Measurements from ENCODE around the gene TRDMT1.

The TRDMT1 gene

GRCh38 chr10:17202506-17202905 lies 1.0 kb upstream of the TRDMT1 start:
- Histone ChIP-seq H3K4me3 (IDR thresholded peaks at IDR 0.05; ENCODE audit: insufficient read depth, low read depth, low read length) (no peak overlapping the region), H3K9ac (no peak overlapping the region), H3K36me3 (ENCODE audit: insufficient read depth) (no peaks in the 10 kb centered on the region), H4K20me1 (ENCODE audit: insufficient read depth) (no peaks in the 10 kb centered on the region), H3K79me2 (ENCODE audit: insufficient read depth, low read depth) (peaks cover 15% of the 10 kb centered on the region; the same call in 1 of the 2 replicates), H3K27me3 (ENCODE audit: insufficient read depth, low read depth) (no peaks in the 10 kb centered on the region), H3K4me1 (ENCODE audit: low read depth, poor library complexity, severe bottlenecking) (peaks cover 28% of the 10 kb centered on the region), H3K27ac (no peak overlapping the region), H3K4me2 (no peak overlapping the region), H2AFZ (ENCODE audit: low read depth) (peak overlapping the region; percentile 80)
- no peak for TF ChIP-seq CTCF (conservative IDR thresholded peaks at IDR 0.05; ENCODE audit: low read depth, low read length)

- H3K27ac ChIP-seq: peak overlapping the region; percentile 77
- H2AFZ ChIP-seq (ENCODE audit: low read depth): peak overlapping the region; percentile 80
Observed at GRCh38 chr10:17201794-17202116, 283 bp upstream of the TRDMT1 start.

GRCh38 chr10:17200001-17200911 lies 1.2 kb downstream of the TRDMT1 start:
- Histone ChIP-seq H3K36me3 (ENCODE audit: insufficient read depth) (no peaks in the 10 kb centered on the region), H4K20me1 (ENCODE audit: insufficient read depth) (no peaks in the 10 kb centered on the region; the same call in 1 of the 2 replicates), H3K4me3 (IDR thresholded peaks at IDR 0.05; ENCODE audit: insufficient read depth, low read depth, low read length) (peak overlapping the region; percentile 81), H2AFZ (ENCODE audit: low read depth) (peak overlapping the region; percentile 80), H3K4me1 (ENCODE audit: low read depth, poor library complexity, severe bottlenecking) (peaks cover 28% of the 10 kb centered on the region), H3K79me2 (ENCODE audit: insufficient read depth, low read depth) (peaks cover 15% of the 10 kb centered on the region; the same call in 1 of the 2 replicates), H3K27ac (peak overlapping the region; percentile 77), H3K27me3 (ENCODE audit: insufficient read depth, low read depth) (no peaks in the 10 kb centered on the region), H3K4me2 (peak overlapping the region; percentile 80), H3K9ac (peak overlapping the region; percentile 82)
- TF ChIP-seq CTCF (conservative IDR thresholded peaks at IDR 0.05; ENCODE audit: low read depth, low read length): no peak

More at GRCh38 chr10:17201794-17202116, 283 bp upstream of the TRDMT1 start:
- H3K9ac ChIP-seq: peak overlapping the region; percentile 82
- H3K36me3 ChIP-seq (ENCODE audit: insufficient read depth): no peaks in the 10 kb centered on the region
- H3K4me1 ChIP-seq (ENCODE audit: low read depth, poor library complexity, severe bottlenecking): peaks cover 28% of the 10 kb centered on the region
- H3K4me2 ChIP-seq: peak overlapping the region; percentile 80
- no peaks in the 10 kb centered on the region for H4K20me1 ChIP-seq (ENCODE audit: insufficient read depth)
- no peaks in the 10 kb centered on the region for H3K27me3 ChIP-seq (ENCODE audit: insufficient read depth, low read depth)
- H3K4me3 ChIP-seq (IDR thresholded peaks at IDR 0.05; ENCODE audit: insufficient read depth, low read depth, low read length): no peak overlapping the region
- no peak for TF ChIP-seq CTCF (conservative IDR thresholded peaks at IDR 0.05; ENCODE audit: low read depth, low read length)
- peaks cover 15% of the 10 kb centered on the region; the same call in 1 of the 2 replicates for H3K79me2 ChIP-seq (ENCODE audit: insufficient read depth, low read depth)

GRCh38 chr10:17199351-17199804 lies 2.1 kb downstream of the TRDMT1 start:
- no peaks in the 10 kb centered on the region; the same call in 1 of the 2 replicates for H4K20me1 ChIP-seq (ENCODE audit: insufficient read depth)
- peaks cover 15% of the 10 kb centered on the region; the same call in 1 of the 2 replicates for H3K79me2 ChIP-seq (ENCODE audit: insufficient read depth, low read depth)
- no peak for TF ChIP-seq CTCF (conservative IDR thresholded peaks at IDR 0.05; ENCODE audit: low read depth, low read length)
- H3K4me3 ChIP-seq (IDR thresholded peaks at IDR 0.05; ENCODE audit: insufficient read depth, low read depth, low read length): no peak overlapping the region
- H3K27ac ChIP-seq: peak overlapping the region; percentile 77
- H3K4me1 ChIP-seq (ENCODE audit: low read depth, poor library complexity, severe bottlenecking): peaks cover 28% of the 10 kb centered on the region
- no peaks in the 10 kb centered on the region for H3K36me3 ChIP-seq (ENCODE audit: insufficient read depth)
- peak overlapping the region; percentile 82; the same call in 1 of the 2 replicates for H3K9ac ChIP-seq
- no peaks in the 10 kb centered on the region for H3K27me3 ChIP-seq (ENCODE audit: insufficient read depth, low read depth)
- peak overlapping the region; percentile 80 for H2AFZ ChIP-seq (ENCODE audit: low read depth)
- peak overlapping the region; percentile 80 for H3K4me2 ChIP-seq
